GM12874 (cell line): ENCODE measurements around the gene RHOC.

Source experiments
- CTCF ChIP-seq: IDR thresholded peaks from 2 replicates; pipeline ENCODE4 v1.5.1; 2011; ENCODE audit warnings: low read depth, mild to moderate bottlenecking, control low read depth, low read length, moderate library complexity; ENCODE audit not compliant: insufficient read depth

Gene RHOC

GRCh38 chr1:112695276-112695675 is 11.7 kb downstream of the RHOC start:
- TF ChIP-seq CTCF, result no peak

- no peak for TF ChIP-seq CTCF
Measured at GRCh38 chr1:112694363-112694929, 12.5 kb downstream of the RHOC start.

GRCh38 chr1:112693821-112694220 is 13.1 kb downstream of the RHOC start:
- no peak for TF ChIP-seq CTCF

GRCh38 chr1:112692681-112693080 is 14.2 kb downstream of the RHOC start:
- TF ChIP-seq CTCF, result no peak

- no peak for TF ChIP-seq CTCF
Measured at GRCh38 chr1:112689842-112690237, 17.1 kb downstream of the RHOC start.

GRCh38 chr1:112689196-112689841 is 17.6 kb downstream of the RHOC start:
- TF ChIP-seq CTCF, result no peak

- no peak for TF ChIP-seq CTCF
Measured at GRCh38 chr1:112688781-112689193, 18.1 kb downstream of the RHOC start.
